ENCODE measurements around the gene HOXD9.

DNA sequence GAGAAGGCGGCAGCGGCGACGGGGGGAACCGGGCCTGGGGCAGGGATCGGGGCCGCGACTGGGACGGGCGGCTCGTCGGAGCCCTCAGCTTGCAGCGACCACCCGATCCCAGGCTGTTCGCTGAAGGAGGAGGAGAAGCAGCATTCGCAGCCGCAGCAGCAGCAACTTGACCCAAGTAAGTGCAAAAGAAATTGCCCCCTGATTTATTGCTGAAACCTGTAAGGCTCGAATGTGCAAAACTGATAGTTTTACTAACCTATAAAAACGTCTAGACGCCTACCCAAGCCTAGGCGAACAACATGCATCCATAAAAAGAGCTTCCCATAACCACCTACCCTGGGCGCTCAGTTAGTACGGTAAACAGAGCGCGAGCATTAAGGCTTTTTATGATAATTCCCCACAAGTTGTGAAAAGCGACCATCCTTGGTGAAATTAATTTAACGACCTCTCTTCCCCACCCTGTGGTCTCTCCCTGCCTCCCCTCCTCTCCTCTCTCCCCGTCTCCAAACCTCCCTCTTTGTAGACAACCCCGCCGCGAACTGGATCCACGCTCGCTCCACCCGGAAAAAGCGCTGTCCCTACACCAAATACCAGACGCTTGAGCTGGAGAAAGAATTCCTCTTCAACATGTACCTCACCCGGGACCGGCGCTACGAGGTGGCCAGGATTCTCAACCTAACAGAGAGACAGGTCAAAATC, 1.0 kb downstream of the HOXD9 start:
- no peak for TF ChIP-seq MAX (IDR thresholded peaks at IDR 0.05; ENCODE audit: low read depth, low read length)
- TF ChIP-seq CTCF (IDR thresholded peaks at IDR 0.05; ENCODE audit: low read depth, low read length): no peak
